Measurements from ENCODE around the gene IRF7. TPM values are rescaled to one million over a fixed set of nuclear protein-coding genes. Genes with fewer than 3 reads are reported as not detected.
A peak's percentile ranks its signal among the peaks of the same experiment; 100 is the strongest.

Gene IRF7
- total and polyA plus RNA-seq, 2 of the 4 experiments (the other 2 are of a cell fraction), result 1.6 to 4.5 TPM

DNA sequence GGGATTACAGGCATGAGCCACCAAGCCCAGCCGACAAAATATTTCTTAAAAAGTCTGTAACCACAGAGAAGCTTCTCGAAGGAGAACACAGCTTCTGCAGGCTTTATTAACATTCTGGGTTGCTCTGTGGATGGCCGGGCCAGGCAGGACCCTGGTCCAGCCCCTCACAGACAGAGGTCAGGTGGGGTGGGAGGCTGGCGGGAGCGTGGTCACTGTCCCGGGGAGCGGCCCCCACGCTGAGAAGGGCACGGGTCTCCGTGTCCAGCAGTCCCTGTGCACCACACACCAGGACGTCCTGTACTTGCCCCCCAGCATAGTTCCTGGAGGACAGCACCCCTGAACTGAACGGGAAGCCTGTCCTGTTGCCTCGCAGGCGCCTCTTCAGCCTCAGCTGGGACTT, 40.7 kb upstream of the IRF7 start:
- H2AFZ ChIP-seq (replicated peaks; ENCODE audit: low read length, poor library complexity), result peak overlapping the region; percentile 32
- TF ChIP-seq RCOR1 (IDR thresholded peaks at IDR 0.05; ENCODE audit: insufficient replicate concordance, low read length) (no peak), BHLHE40 (IDR thresholded peaks at IDR 0.05; ENCODE audit: low read depth, low read length) (no peak), ELK1 (IDR thresholded peaks at IDR 0.05; ENCODE audit: borderline replicate concordance, low read depth, low read length) (no peak), CHD1 (IDR thresholded peaks at IDR 0.05; ENCODE audit: low read depth, low read length) (no peak), FOS (IDR thresholded peaks at IDR 0.05; ENCODE audit: low read depth, low read length) (no peak), MXI1 (IDR thresholded peaks at IDR 0.05; ENCODE audit: borderline replicate concordance, low read depth, low read length) (no peak), POLR2A (IDR thresholded peaks at IDR 0.05; ENCODE audit: low read depth, low read length) (no peak), RAD21 (IDR thresholded peaks at IDR 0.05; ENCODE audit: low read length) (no peak), MAFK (IDR thresholded peaks at IDR 0.05; ENCODE audit: low read depth, low read length) (no peak)
- no peak overlapping the region for H3K9ac ChIP-seq (ENCODE audit: low read depth, low read length)
- no peak overlapping the region for H3K4me3 ChIP-seq (ENCODE audit: insufficient read depth, low read depth, low read length)
- H3K18ac ChIP-seq (ENCODE audit: low read depth, low read length), result no peak overlapping the region
- ChIA-PET CTCF (no interaction called here), POLR2A (ENCODE audit: unreplicated experiment) (no interaction called here)
- peaks cover 23% of the 10 kb centered on the region for H3K36me3 ChIP-seq (ENCODE audit: control insufficient read depth, insufficient read depth, low read length)
- no peak overlapping the region for H3K23ac ChIP-seq (ENCODE audit: low read depth, low read length)
- no peaks in the 10 kb centered on the region for H3K9me3 ChIP-seq (ENCODE audit: control insufficient read depth, insufficient read depth, low read length)
- no peak overlapping the region for H2BK20ac ChIP-seq (ENCODE audit: low read depth, low read length)
- in situ Hi-C loops (cut with MboI; ENCODE audit: low sequenced_read_pairs) (no loop called here), intact Hi-C loops (cut with micrococcal nuclease) (no loop called here), dilution Hi-C loops (cut with HindIII; ENCODE audit: low sequenced_read_pairs, unreplicated experiment) (no loop called here)
- H3K4me1 ChIP-seq (ENCODE audit: control insufficient read depth, insufficient read depth, low read length), result no peaks in the 10 kb centered on the region
- ATAC-seq (ENCODE audit: low read depth) (no peak), DNase-seq (no peak)
- H2BK15ac ChIP-seq (ENCODE audit: low read depth, low read length), result no peak overlapping the region
- no peak overlapping the region for H2BK120ac ChIP-seq (ENCODE audit: low read depth, low read length)
- BruUV-seq (replicated peaks), result no TSS peak
- H3K14ac ChIP-seq (replicated peaks; ENCODE audit: low read depth, low read length), result no peak overlapping the region
- no peaks in the 10 kb centered on the region; a peak in 1 of 4 replicates for H3K79me1 ChIP-seq (ENCODE audit: low read depth in 1 of 2, low read length in 2 of 2)
- 100% methylated on average over 1 of the region's 14 CpGs; no CpG with 5 or more reads in 1 of the 2 experiments for WGBS, 2 experiments (ENCODE audit: extremely low coverage in 2 of 2, insufficient read length in 1 of 2)
- no peak overlapping the region for H2AK9ac ChIP-seq (replicated peaks; ENCODE audit: low read depth, low read length, poor library complexity)
- H3K4me2 ChIP-seq (ENCODE audit: low read depth, low read length), result no peak overlapping the region
- H3K9me1 ChIP-seq (ENCODE audit: insufficient read depth, low read length), result no peaks in the 10 kb centered on the region
- no peak overlapping the region for H3K27ac ChIP-seq (ENCODE audit: insufficient read depth, low read length)
- H3K56ac ChIP-seq (ENCODE audit: extremely low read depth, insufficient read depth, low read length), result no peak overlapping the region
- no peak overlapping the region for H4K91ac ChIP-seq (ENCODE audit: insufficient read depth, low read depth, low read length)
- no peak overlapping the region for H4K5ac ChIP-seq (ENCODE audit: low read depth, low read length)
- peaks cover 3% of the 10 kb centered on the region; the same call in 1 of the 2 replicates for H4K20me1 ChIP-seq (ENCODE audit: insufficient read depth, low read length)
- H4K8ac ChIP-seq (ENCODE audit: low read depth in 2 of 2, low read length in 2 of 2), result no peak overlapping the region
- H3K4ac ChIP-seq (ENCODE audit: low read depth, low read length), result no peak overlapping the region
- no peak overlapping the region for H2AK5ac ChIP-seq (ENCODE audit: low read depth, low read length)
- no peaks in the 10 kb centered on the region for H3K27me3 ChIP-seq (ENCODE audit: control insufficient read depth, insufficient read depth, low read length)
- H2BK5ac ChIP-seq (ENCODE audit: low read depth, low read length, poor library complexity, severe bottlenecking), result no peak overlapping the region
